NCI-H2196 (cell line): ENCODE results near the gene AIFM2.
"Not testable (repeated sequence)": the region's sequence is repeated elsewhere in the genome, so short reads cannot be mapped to it uniquely, and the experiment has no call there.

Experiments
- DNase-seq: peaks from one replicate; lab custom pipeline; 2025; ENCODE audit not compliant: unreplicated experiment; lab: John Stamatoyannopoulos, UW

Gene AIFM2

DNA sequence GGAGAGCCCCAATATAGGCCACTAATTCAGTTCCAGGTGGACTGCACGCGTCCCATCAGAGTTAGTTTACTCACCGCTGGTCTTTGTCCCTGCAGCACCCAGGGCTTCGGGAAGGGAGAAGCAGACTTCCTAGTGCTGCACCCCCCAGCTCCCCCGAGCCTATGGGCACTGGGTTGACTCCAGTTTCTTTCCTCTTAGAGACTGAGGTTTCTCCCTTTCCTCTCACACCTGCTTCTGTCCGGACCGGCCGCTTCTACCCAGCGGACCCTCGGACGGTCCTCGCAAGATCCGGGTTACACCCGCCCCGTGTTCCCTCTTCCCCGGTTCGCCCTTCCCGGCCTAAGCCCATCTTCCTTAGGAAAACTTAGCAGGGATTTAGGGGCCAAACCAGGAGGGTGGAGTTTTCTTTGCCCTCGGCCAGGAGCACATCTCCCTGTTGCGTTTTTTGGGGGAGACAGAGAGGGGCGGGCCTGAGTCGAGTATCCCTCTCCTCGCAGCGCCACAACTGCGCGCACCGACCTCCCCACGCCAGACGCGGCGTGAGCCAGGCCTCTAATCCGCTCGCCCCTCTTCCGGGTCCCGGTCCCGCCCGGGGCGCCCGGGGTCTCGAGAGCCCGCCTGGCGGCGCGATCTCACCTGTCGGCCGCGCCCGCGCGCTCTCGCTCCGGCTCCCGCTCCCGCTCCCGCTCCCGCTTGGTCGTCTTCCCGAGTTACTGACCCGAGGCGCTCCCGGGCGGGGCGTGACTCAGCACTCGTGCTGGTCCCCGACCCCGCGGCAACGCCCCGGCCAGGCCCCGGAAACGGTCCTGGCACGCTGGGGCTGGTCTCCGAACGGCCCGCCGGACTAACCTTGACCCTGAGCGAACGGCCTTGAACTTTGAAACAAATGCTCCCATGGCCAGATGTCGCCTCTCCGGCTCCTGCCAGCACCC lies at the start of gene AIFM2:
AIFM2 (minus strand) TSS at position 728 of the 932 bp plus-strand sequence. CDS start 8,741 bp downstream, outside the sequence.
- DNase-seq: peak; percentile 38

DNA sequence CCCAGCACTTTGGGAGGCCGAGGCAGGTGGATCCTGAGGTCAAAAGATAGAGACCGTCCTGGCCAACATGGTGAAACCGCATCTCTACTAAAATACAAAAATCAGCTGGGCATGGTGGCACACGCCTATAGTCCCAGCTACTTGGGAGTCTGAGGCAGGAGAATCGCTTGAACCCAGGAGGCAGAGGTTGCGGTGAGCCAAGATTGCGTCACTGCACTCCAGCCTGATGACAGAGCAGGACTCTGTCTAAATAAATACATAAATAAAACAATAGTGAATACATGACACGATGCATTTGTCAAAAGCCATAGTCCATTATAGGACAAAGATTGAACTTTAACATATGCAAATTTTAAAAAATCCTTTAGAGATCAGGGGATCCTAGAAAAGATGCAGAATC lies 46.6 kb upstream of the AIFM2 start:
- DNase-seq: not testable (repeated sequence)

DNA sequence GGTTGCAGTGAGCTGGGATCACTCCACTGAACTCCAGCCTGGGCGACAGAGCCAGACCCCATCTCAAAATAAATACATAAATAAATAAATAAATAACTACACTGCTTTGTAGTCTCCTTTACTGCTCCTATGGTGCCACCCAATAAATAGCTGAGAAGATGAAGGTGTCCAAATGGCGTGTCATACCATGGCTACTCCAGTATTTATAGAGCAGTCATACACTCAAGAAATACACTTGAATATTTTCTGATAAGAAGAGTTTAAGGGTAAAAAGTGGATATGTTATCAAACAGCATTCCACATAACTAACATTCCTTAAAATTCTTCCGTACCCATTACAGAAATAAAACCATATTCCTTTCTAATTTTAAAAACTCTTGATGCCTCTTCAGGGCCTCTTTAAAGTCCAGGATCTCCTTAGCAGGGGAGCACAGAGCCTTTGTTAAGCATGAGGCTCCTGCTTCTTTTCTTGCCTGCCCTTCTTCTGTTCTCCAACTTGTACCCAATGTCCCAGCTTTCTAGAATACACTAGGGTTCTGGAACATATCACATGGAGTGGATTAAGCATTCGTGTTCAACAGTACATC lies 45.6 kb upstream of the AIFM2 start:
- no peak for DNase-seq

DNA sequence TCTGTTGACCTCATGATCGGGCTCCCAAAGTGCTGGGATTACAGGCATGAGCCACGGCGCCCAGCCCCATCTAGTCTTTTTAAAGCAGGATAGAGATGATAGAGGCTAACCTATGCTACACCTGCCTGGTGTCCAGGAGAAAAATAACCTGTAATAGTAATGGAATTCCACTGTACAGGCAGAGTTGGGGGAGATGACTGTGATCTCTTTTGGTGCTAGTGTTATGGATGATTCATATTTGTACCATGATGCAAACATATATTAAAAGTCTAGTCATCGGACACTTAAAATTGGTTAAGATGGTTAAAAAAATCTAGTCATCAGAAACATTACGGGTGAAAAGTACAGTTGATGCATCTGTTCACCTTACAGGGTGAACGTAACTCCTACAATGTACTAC lies 43.8 kb upstream of the AIFM2 start:
- no peak for DNase-seq

DNA sequence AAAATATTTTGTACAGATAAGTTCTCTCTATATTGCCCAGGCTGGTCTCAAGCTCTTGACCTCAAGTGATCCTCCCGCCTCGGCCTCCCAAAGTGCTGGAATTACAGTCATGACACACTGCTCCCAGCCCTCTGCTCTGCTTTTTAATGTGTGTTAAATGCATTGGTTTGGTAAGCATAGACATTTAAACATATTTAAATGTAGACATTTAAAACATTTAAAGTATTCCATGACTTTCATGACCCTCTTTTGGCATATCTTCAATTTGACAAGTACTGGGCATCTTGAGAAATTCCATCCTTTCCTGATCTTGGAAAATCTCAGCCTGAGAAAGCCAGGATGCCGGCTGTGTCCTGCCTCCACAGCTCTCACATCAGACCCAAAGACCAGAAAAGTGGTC lies 42.9 kb upstream of the AIFM2 start:
- DNase-seq: no peak

DNA sequence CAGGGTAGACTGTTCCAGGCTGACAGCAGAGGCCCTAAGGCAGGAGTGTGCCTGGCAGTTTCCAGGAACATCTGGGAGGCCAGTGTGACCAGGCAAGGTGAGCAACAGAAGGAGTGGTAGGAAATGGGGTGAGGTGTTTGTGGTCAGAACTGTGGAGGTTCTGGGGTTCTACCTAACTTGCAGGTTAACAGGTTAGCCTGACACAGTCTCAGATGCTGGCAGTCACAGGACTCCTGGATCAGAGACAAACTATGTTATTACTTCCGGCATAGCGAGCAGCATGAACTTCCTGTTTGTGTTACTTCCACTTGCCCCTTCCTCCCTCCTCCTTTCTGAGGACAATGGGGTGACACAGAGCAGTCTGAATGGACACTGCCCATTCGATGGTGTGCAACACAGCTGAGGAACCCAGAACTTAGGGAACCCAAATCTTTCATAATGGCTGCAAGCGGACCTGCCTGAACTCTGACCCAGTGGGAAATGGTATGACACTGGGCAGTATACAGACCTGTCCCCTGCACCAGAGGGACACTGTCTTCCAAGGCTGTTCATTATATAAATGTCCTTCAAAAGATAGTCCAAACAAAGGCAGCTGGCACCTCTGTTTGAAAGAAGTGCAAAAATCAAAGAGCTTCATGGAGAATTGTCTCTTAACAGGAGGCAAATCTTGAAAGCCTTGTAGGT lies 41.6 kb upstream of the AIFM2 start:
- DNase-seq: no peak

DNA sequence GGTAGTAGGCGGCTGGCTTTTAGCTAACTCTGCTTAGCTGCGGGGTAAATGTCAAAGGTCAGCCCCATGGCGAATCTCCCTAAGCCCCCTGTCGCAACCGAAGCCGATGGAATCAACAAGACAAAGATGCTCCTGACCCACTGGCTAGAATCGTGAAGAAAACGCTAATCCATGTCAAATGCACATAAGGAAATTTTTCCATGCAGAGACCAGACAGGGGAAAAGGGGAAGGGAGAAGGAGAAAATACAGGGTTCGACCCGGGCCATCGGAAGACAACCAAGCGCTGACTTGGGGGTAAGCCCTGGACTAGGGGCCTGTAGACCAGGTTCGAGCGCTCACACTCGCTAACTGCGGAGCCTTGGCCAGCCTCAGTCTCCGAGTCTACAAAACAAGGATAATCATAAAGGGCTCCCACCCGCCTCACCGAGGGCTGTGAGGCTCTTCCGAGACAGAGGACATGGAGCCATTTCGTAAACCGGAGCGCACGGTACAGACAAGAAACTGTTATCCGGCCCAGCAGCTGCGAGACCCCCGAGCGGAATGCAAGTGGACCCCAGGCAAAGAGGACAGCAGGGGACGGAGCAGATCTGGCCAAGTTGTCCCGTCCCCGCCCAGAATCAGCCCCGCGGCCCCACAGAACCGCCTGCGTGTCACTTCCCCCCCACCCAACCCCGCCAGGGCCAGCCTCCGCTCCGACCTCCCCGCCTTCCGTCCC lies 37.2 kb upstream of the AIFM2 start:
- no peak for DNase-seq

DNA sequence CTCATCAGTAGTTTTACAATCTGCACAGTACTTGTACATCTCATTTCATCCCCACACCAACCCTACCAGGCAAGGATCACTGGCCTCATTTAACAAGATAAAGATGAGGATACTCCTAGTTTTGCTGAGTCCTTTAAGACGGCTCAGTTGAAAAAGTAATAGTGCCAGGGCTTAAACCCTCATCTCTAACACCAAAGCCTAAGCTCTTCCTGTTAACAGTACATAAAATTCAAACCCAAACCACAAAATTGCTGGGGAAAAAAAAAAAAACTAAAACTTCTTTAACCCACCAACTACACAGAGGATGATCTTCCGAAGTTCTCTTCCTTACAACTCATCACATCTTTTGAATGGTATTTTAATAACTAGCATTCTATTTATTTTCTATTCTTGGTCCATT lies 36.4 kb upstream of the AIFM2 start:
- no peak for DNase-seq

DNA sequence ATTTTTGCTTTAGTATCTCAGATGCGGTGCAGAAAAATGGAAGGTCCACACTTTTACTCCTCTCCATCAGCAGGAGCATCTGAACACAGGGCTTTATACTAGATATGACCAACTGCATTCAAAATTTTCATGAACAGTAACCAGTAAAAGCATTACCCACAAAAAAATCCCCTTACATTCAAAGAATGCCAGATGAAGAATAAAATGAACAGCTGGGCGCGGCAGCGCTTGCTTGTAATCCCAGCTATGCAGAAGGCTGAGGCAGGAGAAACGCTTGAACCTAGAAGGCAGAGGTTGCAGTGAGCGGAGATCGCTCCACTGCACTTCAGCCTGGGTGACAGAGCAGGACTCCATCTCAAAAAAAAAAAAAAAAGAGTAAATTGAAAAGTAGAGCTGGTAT lies 34.6 kb upstream of the AIFM2 start:
- no peak for DNase-seq

DNA sequence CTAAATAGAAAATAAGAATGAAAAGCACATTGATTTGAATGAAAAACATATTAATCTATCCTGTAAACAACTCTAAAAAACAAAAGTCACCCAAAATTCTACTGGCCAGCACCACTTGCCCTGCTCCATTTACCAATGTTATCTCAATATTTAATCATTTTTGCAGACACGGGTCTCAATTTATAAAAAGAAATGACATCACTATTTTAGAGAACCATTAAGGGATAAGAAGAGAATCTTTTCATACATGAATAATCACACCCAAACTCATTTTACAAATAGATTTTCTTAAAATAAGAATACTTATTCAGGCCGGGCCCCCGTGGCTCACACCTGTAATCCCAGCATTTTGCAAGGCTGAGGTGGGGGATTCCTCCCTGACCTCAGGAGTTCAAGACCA lies 33.8 kb upstream of the AIFM2 start:
- DNase-seq: no peak

DNA sequence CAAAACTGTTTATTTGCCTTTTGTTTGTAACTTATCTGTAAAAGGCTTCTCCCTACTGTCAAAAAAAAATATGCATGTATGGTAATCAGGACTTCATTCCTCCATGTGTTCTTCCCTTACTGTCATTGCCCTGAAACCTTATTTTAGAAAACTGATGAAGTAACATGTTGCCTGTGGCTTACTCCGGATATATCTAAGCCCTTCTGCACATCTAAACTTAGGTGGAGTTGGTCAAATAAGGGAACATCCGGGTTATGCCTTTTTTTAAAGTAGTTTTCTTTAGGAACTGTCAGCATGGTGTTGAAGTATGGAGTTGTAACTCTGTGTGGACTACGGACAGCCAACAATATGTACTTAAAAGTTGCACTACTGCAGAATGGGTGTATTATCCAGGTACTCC lies 31.5 kb upstream of the AIFM2 start:
- DNase-seq: no peak

DNA sequence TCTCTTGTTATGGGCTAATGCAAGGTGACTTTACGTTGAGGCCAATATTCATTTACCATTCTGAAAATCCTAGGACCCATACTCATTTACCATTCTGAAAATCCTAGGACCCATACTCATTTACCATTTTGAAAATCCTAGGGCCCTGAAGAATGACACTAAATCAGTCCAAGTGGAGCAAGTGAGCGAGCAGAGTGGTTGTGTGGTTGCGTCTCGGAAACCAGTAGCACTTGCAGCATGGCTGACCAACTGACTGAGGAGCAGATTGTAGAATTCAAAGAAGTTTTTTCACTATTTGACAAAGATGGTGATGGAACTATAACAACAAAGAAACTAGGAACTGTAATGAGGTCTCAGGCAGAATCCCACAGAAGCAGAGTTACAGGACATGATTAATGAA lies 30.8 kb upstream of the AIFM2 start:
- no peak for DNase-seq

DNA sequence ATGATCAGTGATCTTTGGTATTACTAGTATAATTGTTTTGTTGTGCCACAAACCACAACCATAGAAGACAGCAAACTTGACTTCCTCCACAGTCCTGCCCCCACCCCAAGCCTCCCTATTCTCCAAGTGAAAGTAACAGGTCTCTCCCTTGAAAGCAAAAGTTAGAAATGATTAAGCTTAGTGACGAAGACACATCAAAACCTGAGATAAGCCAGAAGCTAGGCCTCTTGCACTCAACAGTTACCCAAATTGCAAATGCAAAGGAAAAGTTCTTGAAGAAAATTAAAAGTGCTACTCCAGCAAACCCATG lies 30.2 kb upstream of the AIFM2 start:
- DNase-seq: no peak

DNA sequence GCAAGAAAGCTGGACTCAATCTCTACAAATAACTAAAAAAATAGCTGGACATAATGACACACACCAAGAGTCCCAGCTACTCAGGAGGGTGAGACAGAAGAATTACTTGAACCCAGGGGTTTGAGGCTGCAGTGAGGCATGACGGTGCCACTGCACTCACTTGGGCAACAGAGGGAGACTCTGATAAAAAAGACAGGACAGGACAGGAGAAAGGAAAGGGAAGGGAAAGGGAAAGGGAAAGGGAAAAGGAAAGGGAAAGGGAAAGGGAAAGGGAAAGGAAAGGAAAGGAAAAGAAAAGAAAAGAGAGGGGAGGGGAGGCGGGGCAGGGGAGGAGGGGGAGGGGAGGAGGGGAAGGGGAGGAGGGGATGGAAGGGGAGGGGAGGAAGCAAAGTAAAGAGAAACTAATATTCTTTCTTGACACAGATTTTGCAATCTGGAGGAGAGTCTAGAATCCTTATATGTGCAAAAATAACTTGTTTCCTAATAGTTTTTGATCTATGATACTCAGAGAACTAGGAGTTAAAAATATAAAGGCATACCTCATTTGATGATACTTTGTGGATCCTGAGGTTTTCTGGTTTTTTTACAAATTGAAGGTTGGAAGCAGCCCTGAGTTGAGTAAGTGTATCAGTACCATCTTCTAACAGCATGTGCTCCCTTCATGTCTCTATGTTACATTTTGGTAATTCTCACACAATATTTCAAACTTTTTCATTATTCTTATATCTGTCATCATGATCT lies 29.7 kb upstream of the AIFM2 start:
- no peak for DNase-seq

DNA sequence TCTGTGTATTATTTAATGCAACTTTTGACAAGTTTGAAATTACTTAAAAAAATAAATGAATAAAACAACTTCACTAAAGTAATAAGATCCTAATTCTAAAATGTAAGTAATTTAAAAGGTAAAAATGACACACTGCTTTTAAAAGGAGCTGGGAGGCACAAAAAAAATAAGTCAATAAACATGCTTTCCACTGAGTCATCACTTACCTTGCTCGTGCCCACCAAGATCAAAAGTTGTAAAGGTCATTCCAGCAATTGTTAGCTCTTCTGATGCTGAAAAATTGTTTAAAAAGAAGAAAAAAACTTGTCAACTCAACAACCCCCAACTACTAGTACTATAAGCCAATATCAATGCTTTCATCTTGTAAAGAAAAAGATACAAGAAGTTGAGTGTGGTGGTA lies 28.2 kb upstream of the AIFM2 start:
- DNase-seq: no peak

DNA sequence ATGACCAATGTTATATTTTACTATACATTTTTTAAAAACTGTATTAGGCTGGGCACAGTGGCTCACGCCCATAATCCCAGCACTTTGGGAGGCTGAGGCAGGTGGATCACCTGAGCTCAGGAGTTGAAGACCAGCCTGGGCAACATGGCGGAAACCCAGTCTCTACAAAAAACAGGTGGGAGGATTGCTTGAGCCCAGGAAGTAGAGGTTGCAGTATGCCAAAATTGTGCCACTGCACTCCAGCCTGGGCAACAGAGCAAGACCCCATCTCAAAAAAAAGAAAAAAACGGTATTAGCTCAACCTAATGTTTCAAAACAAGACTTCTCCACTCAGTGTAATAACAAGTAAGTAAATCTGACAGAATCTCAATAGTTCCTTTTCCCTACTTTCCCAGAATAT lies 26.7 kb upstream of the AIFM2 start:
- DNase-seq: not testable (repeated sequence)

DNA sequence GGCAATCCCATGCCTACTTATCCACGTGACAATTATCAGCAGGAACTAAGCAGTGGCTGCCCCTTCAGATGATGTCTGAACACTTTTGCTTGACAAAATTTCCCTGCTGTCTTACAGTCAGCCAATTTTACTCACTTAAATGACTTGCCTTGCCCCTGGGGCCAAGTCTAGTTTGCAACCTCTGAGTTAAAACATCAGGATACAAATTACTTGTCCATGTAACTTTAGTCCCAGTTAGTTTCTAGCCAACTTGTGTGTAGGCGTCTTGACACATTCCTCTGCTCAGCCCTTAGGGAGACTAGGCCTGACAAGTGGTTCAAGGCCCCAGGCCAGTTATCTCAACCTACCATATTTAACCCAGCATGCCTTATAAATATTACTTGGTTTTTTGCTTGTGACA lies 25.5 kb upstream of the AIFM2 start:
- no peak for DNase-seq

DNA sequence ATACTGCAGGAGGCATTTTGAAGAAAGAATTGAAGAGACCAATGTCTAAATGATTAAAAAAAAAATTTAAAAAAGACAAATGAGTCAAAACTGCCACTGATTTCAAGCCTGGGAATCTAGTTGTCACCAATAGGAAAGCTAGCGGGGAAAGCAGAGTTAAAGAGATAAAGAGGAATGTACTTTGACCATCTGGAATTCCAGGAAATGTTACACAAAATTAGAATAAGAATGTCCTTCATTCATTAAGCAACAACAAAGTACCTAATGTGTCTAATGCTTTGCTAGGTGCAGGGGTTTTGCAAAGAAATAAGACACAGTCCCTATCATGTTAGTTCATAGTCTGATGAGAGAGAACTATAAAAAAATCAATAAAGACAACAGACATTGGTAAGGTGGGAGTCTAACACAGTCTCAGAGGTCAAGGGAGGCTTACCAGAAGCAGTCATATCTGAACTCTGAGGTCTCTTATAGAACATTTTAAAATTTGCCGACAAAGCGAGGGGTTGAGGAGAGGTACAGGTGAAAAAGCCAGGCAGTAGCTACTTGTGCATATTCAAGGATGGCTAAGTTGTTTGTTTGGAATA lies 22.7 kb upstream of the AIFM2 start:
- no peak for DNase-seq

DNA sequence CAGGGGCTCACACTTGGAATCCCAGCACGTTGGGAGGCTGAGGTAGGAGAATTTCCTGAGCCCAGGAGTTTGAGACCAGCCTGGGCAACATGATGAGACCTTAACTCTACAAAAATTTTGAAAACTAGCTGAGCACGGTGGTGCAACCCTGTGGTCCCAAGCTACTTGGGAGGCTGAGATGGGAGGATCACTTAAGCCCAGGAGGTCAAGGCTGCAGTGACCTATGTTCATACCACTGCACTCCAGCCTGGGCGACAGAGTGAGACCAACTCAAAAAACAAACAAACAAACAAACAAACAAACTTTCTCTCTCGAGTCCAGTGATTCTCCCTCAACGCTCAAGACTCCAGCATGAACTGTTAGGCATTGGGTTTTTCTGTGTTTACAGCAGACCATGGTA lies 15.9 kb upstream of the AIFM2 start:
- no peak for DNase-seq

DNA sequence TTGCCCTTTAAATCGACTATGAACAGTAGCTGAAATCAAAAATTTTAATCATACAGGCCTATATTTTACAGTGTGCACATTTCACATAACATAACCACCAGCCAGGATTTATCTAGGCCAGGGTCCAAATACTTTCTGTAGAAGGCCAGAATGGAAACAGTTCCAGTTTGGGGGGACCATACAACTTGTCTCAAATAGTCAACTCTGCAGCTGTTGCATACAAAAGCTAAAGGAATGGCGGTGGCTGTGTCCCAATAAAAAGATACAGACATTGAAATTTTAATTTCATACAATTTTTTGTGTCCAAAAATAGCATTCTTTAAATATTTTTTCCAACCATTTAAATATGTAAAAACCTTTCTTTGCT lies 14.6 kb upstream of the AIFM2 start:
- DNase-seq: no peak
